ENCODE measurements around the gene THRAP3.

Gene THRAP3

GRCh38 chr1:36352910-36353878 is 129.0 kb downstream of the THRAP3 start:
- no peak for DNase-seq (ENCODE audit: low read depth)

GRCh38 chr1:36354486-36354885 is 130.2 kb downstream of the THRAP3 start:
- no peak for DNase-seq (ENCODE audit: low read depth)
